ENCODE data around the gene NAPB.

- TF ChIP-seq CTCF (IDR thresholded peaks at IDR 0.05) (no peak), POLR2A (IDR thresholded peaks at IDR 0.05) (no peak)
These were observed 14.6 kb upstream of the NAPB start for GRCh38 chr20:23435626-23436539.
